Tibial nerve (tissue), 4 donors: ENCODE measurements around the gene TTC21B.

Experiments used
- EP300 ChIP-seq, 2 donors: sonication (generic); formaldehyde crosslinking; IDR thresholded peaks; one replicate each; pipeline ENCODE4 v1.6.1; 2017; ENCODE audit warnings: antibody characterized with exemption in 2 of 2, mild to moderate bottlenecking in 1 of 2
- POLR2A ChIP-seq, 2 donors: fragments of 450-650 bp; IDR thresholded peaks; one replicate each; pipeline ENCODE4 v1.6.1; 2017; ENCODE audit warnings: antibody characterized with exemption in 2 of 2, mild to moderate bottlenecking in 2 of 2, moderate library complexity in 2 of 2
- TF ChIP-seq, protein P1 (sequence below), 5 experiments: fragments of 200-600 bp in 3 of 5; fragments of 450-650 bp in 2 of 5; sonication (generic) in 3 of 5; IDR thresholded peaks; one replicate each; pipeline ENCODE4 v1.5.1; 2016 to 2019; ENCODE audit warnings: antibody characterized with exemption in 5 of 5, mild to moderate bottlenecking in 3 of 5, moderate library complexity in 2 of 5

DNA sequence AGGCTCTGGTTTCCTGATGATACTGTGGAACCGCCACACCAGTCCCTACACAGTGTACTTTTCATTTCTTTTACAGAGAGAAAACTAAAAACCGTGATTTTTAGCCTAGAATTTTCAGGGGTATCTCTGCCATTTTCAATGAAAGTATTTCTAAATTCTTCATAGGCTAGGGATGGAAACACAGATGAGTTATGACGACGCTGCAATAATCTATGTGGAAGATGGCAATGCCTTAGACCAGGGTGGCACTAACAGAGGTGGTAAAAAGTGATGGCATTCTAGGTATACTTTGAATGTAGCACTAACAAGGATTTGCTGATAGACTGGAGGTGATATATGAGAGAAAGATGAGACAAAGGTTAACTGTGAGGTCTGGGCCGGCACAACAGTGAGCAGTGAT lies 56.5 kb downstream of the TTC21B start:
- TF ChIP-seq POLR2A (IDR thresholded peaks at IDR 0.05): no peak
- TF ChIP-seq, protein P1, sequence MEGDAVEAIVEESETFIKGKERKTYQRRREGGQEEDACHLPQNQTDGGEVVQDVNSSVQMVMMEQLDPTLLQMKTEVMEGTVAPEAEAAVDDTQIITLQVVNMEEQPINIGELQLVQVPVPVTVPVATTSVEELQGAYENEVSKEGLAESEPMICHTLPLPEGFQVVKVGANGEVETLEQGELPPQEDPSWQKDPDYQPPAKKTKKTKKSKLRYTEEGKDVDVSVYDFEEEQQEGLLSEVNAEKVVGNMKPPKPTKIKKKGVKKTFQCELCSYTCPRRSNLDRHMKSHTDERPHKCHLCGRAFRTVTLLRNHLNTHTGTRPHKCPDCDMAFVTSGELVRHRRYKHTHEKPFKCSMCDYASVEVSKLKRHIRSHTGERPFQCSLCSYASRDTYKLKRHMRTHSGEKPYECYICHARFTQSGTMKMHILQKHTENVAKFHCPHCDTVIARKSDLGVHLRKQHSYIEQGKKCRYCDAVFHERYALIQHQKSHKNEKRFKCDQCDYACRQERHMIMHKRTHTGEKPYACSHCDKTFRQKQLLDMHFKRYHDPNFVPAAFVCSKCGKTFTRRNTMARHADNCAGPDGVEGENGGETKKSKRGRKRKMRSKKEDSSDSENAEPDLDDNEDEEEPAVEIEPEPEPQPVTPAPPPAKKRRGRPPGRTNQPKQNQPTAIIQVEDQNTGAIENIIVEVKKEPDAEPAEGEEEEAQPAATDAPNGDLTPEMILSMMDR (IDR thresholded peaks at IDR 0.05): no peak
- no peak for TF ChIP-seq EP300 (IDR thresholded peaks at IDR 0.05)
